ENCODE measurements around the gene HES3.
A peak's percentile ranks its signal among the peaks of the same experiment; 100 is the strongest.

HES3 gene

DNA sequence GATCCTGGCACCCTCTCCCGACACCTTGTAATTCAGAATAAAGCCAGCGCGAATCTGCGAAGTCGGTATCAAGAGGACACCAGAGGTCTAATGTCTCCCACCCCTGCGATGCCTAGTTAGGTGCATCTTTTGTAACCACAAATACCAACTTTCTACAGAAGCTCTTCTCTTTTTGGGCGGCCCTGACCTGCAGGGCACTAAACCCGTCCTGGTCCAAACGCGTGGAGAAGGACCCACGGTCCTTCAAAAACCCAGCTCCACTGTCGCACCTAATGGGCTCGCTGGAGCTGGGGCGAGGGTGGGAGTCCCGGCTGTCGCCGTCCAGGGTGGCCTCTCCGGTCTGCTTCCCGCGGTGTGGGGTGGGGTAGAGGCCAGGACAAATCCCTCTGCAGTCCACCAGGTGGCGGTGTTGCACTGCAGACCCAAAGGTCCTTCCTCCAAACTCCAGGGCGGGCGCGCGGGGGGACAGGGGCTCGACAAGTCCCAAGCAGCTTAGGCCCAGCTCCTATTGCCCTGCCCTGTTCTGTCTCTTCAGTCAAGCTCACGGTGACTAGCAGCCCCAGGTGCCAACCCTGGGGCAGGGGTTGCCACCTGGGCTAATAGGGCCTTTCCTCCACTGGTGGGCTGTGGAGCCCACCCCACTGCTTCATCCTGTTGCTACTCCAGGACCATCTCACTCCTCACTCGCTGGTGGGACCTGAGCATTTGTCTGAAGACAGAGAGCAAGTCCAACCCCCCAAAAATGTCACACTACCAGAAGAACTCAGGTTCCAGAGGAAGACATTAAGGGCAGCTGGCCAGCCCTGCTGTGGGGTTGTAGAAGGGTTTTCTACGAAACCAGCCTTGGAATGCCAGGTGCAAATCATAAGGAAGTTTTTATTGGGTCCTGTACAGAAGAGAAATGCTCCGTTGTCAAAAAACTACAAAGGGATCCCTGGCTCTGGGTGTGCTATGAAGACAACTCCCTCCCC lies 2.8 kb downstream of the HES3 start:
- peak; percentile 87 for DNase-seq

DNA sequence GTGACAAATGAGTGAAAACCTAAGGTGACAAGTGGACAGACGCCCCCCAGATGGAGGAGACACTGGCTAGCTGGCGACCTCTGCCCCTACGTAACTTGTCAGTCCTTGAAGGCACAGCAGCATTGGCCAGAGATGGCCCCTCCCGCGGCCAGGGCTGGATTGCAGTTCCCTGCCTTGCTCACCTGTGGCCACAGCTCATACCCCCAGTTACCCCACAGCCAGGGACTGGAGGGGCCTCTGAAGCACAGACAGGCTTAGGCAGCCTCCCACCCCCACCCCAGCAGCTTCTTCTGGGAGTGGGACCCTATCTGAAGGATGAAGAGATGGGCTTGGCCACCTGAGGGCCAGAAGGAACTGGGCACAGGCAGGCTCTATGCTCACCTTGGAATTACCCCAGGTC lies 3.7 kb downstream of the HES3 start:
- no peak for DNase-seq

DNA sequence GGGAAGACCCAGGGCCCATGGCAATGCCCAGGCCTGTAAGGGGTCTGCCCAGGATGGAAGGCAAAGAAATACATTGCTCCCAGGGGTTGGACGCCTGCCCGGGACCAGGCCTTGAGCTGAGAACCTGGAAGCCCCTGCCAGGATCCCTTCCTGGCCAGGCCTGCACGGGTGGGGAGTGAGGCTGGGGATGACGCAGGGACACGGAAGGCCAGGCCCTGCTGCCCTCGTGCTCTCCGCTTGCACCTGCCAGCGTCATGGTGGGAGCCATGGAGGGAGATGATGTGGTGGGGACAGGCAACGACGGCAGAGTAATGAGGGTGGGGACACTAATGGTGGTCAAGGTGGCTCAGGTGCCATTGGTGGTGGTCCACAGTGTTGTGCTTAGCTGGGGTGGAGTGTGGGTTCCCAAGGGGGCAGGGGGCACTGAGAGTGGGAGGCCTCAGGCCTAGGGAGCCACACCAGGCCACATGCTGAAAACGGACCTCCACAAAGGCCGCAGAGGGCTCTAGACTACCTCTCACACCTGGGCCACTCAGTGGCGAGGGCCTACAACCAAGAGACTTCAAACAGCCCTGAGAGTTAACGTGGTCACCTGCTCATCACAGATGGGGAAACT lies 4.3 kb downstream of the HES3 start:
- no peak for DNase-seq

DNA sequence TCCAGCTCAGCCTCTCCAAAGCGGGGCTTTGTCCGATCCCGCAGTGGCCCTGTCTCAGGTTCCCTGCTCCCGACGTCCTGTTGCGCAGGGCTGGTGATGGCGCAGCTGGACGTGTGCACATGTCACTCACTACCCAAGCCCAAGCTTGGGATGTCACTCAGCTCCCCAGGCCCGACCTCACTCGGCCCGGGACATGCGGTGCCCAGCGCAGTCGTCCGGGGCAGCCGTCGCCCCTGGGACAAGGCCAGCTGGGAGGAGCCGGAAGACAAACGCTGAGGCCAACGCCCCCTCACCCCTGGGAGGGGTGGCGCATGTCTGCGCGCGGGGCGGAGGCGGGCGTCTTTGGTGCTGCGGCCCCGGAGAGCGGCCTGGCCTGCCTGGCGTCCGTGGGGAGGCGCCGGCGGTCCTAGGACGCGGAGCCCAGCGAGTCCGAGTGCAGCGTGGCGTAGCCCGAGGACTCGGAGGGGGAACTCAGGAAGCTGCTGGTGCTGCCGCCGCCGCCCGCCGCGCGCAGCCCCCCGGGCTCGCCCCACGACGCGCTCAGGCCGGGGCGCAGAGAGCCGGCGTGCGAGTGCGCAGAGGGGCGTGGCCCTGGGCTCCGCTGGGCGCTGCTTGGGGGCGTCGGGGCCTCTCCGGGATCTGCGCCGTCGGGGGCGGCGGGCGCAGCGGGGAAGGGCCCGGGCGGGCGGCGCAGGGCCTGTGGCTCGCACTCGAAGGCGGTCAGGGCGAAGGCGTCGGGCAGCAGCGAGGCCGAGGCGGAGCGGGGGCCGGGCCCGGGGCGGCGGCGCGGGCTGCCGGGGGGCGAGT lies 5.2 kb downstream of the HES3 start:
- DNase-seq: no peak

DNA sequence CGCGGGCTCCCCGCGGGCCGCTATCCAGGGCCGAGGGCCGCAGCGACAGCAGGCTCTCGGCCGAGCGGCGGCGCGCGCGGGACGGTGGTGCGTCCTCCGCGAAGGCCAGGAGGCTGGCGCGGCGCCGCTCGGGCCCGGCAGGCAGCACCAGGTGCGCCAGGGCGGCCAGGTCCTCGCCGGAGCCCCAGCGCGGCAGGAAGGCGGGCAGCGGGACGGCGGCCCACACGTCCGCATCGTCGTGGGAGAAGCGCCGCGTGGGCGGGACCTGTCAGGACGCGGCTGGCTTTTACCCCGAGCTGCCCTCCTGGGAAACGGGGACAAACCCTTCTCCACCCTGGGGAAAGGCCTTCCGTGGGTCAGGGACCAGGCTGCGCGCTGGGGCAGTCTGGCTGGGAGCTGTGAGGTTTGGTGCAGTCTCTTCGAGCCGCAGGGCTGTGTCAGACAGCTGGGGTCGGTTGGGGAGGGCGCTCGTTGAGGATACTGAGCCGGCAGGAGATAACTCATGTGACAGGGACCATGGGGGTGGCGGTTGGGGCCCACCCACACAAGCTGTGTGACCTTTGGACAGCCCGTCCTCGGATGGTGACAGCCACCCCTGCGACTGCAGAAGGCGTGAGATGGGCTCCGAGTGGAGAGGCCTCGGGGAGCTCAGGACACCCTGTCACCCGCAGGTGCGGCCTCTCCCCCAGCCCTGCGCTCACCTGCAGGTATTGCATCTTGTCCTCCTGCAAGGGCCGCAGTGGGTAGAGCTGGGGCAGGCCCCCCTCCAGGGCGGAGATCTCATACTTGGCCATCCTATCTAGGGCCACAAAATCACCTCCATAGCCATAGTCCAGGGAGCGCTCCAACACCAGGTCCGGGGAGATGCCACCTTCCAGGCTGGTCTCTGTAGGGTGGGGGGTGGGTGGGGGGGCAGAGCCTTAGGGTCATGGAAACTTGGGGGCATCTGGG lies 6.0 kb downstream of the HES3 start:
- DNase-seq: no peak

DNA sequence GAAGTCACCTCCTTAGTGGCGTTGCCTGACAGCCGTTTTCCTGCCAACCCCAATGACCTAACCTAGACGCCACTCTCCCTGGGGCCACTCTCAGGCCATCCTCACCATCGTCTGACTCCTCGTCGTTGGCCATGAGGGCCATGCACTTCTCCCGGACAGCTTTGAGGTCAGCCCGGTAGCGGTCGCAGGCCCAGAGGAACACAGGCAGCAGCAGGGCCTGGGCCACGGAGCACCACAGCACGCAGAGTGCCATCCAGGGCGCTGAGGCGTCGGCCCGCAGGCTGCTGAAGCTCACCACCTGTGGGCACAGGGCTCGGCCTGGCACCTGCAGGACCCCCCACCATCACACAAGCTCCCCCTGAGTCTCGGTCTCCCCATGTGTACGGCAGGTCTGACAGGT lies 7.3 kb downstream of the HES3 start:
- no peak for DNase-seq

DNA sequence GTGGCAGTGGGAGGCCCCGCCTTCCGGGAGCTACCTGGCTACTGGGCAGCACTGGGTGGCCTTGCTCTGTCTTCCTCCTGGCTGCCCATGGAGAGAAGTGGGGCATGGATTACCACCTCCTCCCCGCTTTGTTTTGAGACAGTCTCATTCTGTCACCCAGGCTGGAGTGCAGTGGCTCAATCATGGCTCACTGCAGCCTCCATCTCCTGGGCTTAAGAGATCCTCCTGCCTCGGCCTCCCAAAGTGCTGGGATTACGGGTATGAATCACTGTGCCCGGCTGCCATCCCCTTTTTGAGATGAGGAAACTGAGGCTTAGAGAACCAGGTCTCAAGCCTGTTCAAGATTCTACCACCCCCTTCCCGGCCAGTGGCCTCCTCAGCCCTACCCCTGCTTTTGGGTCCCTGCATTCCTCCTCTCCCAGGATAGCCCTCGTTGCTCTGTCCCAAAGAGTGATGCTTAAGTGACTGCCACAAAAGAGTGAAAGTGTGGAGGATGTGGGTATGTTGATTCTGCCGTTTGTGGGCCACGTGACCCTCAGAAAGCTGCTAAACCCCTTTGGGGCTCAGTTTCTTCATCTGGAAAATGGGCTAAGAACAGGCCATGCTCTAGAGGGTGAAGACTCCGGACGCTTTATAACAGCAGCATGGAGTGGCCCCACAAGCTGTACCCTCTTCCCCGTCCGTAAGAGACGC lies 7.8 kb downstream of the HES3 start:
- DNase-seq: no peak

DNA sequence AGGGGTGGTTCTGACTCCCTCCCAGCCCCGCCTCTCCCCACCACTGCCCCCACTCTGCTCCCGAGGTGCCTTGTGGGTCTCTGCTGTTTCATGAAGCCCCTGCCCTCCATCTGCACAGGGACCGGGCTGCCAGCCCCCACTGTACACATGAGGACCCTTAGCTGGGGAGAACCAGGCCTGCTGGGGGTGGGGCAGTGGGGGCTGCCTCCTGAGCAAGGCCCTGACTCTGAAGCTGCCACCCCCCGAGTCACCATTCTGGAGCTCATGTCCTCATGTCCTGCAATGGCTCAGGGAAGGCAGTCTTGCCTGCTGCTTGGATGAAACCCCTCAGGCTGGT lies 8.4 kb downstream of the HES3 start:
- no peak for DNase-seq

DNA sequence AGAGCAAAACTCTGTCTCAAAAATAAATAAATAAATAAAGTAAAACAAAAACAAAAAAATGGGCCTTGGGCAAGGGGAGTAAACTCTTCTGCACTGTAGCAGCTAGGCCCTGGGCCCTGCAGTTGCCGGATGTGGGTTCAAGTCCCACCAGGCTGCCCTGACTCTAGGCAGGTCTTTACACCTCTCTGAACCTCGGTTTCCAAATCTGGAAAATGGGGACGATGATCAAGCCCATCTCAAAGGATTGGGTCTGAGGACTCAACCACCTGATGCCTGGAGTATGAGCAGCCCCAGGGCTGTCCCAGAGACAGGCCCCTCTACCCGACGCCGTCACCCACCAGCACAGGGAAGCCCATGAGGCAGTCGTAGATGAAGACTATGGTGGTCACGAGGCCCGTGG lies 9.4 kb downstream of the HES3 start:
- DNase-seq: no peak

DNA sequence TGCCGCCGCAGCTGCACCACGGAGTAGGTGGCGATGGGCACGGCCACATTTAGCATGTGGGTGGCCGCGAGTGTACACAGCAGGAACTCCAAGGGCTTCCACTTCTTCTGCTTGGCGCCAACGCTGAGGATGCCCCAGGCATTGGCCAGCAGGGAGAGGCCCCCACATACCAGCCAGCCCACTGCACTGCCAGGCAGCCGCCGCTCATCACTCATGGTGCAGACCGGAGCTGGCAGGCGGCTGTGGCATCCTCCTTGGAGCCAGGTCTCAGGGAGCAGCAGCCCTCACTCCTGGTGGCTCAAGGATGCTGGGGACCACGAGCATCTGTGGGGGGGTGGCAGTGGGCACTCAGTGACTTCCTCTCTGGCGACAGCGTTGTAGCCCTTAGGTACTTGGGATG lies 10.7 kb downstream of the HES3 start:
- no peak for DNase-seq

DNA sequence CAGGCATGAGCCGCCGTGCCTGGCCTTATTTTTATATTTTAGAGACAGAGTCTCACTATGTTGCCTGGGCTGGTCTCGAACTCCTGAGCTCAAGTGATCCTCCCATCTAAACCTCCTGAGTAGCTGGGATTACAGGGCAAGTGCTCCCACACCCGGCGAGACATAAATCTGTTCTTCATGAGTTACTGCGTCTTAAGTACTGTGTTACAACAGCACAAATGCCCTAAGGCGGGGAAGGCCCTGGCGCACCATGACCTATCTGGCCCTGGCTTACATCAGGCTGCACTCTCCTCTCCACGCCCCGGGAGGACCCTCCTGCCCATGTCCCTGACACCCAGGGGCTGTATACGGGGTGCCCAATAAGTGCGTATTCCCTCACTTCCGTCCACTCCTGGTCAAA lies 12.7 kb downstream of the HES3 start:
- no peak for DNase-seq

DNA sequence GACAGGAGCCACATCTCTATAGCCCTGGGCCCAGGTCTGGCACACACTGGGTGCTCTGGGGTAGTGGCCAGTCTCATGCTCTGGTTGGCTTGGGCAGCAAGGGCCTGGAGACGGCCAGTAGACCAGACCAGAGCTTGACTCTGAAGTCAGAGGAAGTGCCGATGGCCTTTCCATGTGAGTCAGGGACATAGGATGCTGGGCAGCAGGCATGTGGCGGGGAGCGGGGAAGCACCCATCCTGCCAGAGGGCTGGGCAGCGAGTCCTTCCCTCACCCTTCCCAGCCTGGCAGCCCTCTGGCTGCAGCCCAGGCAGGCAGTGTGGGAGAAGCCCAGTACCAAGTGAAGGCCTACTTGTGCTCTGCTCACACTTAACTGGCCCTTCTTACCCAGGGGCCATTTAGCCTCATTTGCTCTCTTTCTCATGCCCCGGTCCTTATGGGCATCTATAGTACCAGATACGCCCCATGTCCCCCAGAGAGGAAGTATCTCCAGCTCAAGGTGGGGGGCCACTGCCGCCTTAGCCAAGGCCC lies 13.6 kb downstream of the HES3 start:
- no peak for DNase-seq

DNA sequence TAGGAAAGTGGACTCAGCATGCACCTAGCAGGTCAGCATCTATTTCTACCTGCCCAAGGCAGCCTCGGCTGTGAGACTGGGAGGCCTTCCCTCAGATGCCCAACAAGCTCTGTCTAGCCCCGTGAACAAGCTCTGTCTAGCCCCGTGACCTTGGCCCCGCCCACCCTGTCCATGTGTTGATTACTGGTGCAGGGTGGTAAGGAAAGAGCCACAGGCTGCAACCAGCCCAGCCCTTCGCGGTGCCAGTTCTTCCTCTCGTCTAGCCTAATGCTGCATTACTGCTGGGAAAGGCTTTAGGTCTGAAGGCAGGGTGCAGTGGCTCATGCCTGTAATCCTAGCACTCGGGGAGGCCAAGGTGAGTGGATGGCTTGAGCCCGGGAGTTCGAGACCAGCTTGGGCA lies 14.7 kb downstream of the HES3 start:
- no peak for DNase-seq

DNA sequence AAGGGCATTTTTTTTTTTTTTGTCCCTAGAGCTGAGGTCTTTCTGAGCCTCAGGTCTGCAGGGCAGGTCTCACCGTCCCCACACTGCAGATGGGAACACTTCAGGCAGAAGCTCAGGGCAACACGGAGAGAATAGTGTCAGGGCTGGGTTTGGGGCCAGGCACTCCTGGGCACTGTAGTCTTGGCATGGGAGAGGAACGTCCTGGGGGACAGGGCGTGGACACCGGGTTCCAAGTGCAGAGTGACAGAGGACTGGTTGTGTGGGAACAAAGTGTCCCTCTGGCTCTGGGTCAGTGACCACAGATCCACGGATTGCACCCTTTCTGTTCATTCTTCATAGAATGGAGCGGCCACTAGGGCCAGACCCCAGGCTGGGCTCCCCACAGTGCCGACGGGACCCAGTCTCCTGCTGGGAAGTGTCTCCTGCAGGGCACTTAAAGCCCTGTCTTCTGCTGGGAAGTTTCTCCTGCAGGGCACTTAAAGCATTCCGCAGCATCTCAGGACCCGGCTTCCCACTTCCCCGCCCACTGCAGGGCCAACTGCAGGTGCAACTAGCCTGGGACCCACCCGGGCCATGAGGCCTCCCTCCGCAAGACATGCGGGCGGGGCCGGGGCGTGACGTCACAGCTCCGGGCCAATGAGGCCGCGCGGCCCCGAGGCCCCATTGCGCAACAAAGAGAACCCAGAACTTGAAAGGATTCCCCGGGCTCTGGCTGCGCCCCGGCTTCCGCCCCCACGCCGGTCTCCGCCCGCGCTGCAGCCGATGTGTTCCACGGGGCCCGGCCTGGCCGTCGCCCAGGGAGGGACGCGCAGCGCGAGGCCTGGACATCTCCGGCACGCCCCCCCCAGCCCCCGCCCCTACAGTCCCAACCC lies 15.7 kb downstream of the HES3 start:
- DNase-seq: peak; percentile 70 to 81

DNA sequence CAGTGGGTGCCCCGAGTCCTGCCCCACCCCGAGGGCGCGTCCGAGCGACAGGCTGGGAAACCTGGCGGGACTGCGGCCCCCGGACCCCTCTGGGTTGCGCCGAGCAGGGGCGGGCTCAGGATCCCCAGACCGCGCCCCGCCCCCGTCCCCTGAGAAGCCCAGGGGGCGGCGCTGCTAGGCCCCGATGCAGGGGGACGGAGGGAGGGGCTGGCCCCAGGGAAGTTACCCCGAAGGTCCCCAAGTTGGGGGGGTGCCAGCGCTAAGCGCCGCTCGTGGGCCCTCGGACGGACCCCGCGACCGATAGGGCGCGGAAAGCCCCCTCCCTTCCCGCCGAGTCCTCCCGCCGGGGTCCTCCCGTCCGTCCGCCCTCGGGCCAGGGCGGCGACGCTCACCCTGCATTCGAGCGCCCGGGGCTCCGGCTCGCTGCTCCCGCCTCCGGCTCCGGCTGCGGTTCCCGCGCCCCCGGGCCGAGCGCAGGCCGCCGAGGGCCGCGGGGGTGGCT lies 16.5 kb downstream of the HES3 start:
- no peak for DNase-seq

DNA sequence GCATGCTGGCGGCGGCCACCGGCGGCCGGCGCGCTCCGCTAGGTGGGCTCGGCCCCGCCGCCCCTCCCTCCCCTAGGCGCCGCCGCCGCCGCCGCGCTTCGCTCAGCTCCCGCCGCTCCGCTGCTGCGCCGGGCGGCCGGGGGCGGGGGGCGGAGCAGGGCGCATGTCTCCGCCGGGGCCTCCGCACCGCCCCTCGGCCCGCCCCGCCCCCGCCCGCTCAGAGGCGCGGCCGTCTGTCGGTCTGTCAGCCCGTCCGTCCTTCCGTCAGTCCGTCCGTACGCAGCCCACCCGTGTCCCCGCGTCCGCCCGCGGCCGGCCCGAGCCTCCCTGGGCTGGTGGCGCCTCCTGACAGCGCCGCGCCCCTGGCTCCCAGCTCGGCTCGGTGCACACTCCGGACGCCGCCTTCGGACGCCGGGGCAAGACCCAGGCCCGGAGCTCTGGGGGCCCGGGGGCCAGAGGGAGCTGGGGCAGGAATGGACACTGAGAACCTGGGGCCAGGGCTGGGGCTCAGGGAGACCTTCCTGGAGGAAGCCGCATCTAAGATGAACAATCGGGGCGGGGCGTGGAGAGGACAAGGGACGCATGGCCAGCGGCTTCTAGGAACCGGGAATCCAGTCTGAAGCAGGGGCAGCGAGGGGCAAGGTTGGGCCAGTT lies 17.1 kb downstream of the HES3 start, which contains the start of gene GPR153:
Gene GPR153 (minus strand): TSS at position 138 of the 654 bp plus-strand sequence. CDS start 6,193 bp downstream, outside the sequence.
- peak; percentile 62 to 74 for DNase-seq

DNA sequence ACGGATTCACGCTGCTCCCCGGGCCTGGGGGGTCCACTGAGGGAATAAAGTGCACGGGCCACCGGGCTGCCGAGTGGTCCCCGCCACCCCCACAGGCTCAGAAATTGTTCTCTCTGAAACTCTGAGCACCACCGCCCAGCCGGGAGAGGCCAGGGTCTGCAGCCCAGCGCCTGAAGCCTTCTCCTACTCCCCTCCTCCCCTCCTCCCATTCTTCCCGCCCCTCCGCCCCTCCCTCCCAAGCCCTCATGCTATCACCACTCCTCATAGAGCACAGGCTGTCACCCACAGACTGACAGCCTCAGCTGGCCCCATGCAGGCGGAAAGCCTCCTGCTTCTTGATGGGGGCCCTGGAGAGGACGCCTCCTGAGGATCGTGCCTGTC lies 17.6 kb downstream of the HES3 start:
- DNase-seq: no peak

DNA sequence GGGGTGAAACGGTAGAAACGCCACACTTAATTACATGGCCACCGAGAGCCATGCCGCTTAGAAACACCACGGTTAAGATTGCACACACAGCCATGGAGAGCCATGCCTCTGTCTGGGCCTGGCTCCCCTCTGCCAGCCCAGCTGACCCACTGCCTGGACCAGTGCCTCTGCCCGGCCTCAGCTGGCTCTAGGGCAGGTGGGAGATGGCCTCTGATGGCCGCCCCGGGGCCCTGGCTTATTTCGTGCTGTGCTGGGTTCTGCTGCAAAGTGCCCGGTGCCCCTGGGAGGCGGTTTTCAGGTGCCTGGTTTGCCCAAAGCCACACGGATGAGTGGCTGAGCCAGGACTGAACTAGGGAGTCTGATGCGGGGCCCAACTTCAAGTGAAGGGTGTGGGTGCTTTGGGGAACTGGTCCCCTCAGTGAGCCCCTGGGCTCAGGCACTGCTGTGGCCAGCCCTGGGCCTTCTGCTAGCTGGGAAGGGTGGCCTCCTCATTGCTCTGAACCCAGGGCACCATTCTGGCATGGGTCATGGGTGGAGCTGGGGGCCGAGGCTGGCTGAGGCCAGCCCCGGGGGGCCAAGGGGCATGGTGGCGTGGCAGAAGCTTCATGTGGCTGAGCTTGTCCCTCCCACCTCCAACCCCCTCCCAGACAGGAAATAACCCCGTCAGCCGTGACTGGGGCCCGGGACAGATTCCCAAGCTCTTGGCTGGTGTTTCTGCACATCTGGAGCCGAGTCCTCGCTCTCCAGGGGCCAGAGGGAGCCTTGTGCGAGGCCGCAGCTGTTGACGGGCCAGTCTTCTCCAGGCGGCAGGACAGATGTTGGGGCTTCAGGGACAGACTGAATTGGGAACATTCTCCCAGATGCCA lies 18.8 kb downstream of the HES3 start:
- DNase-seq: no peak

DNA sequence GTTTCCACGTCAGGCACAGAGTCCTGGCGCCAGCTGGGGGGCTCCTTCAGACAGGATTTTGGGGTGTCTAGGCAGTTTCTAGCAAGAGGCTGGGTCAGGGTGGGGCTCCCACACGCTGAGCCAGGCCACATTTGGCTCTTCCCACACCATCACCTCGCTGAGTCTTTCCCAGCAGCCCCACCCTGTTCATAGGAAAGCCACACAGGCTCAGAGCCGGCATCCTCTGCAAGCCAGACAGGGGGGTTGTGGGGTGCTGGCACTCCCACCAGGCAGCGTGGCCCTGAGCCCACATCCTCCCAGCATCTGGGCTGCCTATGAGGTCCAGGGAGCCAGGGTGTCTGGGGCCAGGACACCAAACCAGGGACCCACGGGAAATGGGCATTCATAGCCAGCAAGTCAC lies 19.7 kb downstream of the HES3 start:
- no peak for DNase-seq

All from stimulated activated CD4-positive, alpha-beta T cell treated with anti-CD3 and anti-CD28 coated beads, Interleukin-2, amount 100 ng/mL, for 24 hours (primary cell).